Activated T-cell treated with anti-CD3 and anti-CD28 coated beads for 48 hours (primary cell): ENCODE measurements around the gene METTL13.

Experiments
- DNase-seq: peaks from one replicate; pipeline ENCODE4 v3.0.0-alpha.2; 2020; ENCODE audit warnings: low read depth

The METTL13 gene

GRCh38 chr1:171781176-171781875 is at the start of gene METTL13:
TSS of gene METTL13 (plus strand) at chr1:171781660. CDS start at chr1:171781968, 308 bp downstream.
- DNase-seq = peak; percentile 98

- no peak for DNase-seq
Measured at GRCh38 chr1:171736196-171736595, 45.3 kb upstream of the METTL13 start.

GRCh38 chr1:171738911-171739310 is 42.5 kb upstream of the METTL13 start:
- no peak for DNase-seq

- no peak for DNase-seq
Measured at GRCh38 chr1:171739656-171740055, 41.8 kb upstream of the METTL13 start.

GRCh38 chr1:171740356-171740863 is 41.0 kb upstream of the METTL13 start:
- no peak for DNase-seq

GRCh38 chr1:171740987-171741871 is 40.2 kb upstream of the METTL13 start:
- peak; percentile 25 for DNase-seq

- DNase-seq = peak; percentile 85
Measured at GRCh38 chr1:171741872-171742576, 39.4 kb upstream of the METTL13 start, which contains the start of gene VAMP4. TSS of gene VAMP4 (minus strand) at chr1:171742065. CDS start at chr1:171738414, 3,651 bp downstream.

GRCh38 chr1:171742577-171742922 is 38.9 kb upstream of the METTL13 start:
- DNase-seq = no peak

GRCh38 chr1:171743081-171743870 is 38.2 kb upstream of the METTL13 start:
- DNase-seq = no peak

GRCh38 chr1:171744986-171745385 is 36.5 kb upstream of the METTL13 start:
- no peak for DNase-seq

GRCh38 chr1:171748651-171749050 is 32.8 kb upstream of the METTL13 start:
- no peak for DNase-seq

- DNase-seq = no peak
Measured at GRCh38 chr1:171751221-171751620, 30.2 kb upstream of the METTL13 start.

GRCh38 chr1:171753182-171753581 is 28.3 kb upstream of the METTL13 start:
- no peak for DNase-seq

- no peak for DNase-seq
Measured at GRCh38 chr1:171753685-171754352, 27.6 kb upstream of the METTL13 start.

GRCh38 chr1:171754353-171754705 is 27.1 kb upstream of the METTL13 start:
- DNase-seq = no peak

- DNase-seq = no peak
Measured at GRCh38 chr1:171754971-171755370, 26.5 kb upstream of the METTL13 start.

- no peak for DNase-seq
Measured at GRCh38 chr1:171756856-171757255, 24.6 kb upstream of the METTL13 start.

GRCh38 chr1:171758011-171758410 is 23.4 kb upstream of the METTL13 start:
- DNase-seq = no peak

- DNase-seq = no peak
Measured at GRCh38 chr1:171762143-171762563, 19.3 kb upstream of the METTL13 start.

- DNase-seq = no peak
Measured at GRCh38 chr1:171763764-171764163, 17.7 kb upstream of the METTL13 start.

GRCh38 chr1:171769171-171769570 is 12.3 kb upstream of the METTL13 start:
- DNase-seq = no peak
